Kidney glomerular epithelial cell (primary cell): ENCODE measurements around the gene BSN.
"Not testable (repeated sequence)": the region's sequence is repeated elsewhere in the genome, so short reads cannot be mapped to it uniquely, and the experiment has no call there.

Experiments
- DNase-seq: peaks from one replicate; lab custom pipeline; 2025; lab: John Stamatoyannopoulos, UW

Gene BSN

DNA sequence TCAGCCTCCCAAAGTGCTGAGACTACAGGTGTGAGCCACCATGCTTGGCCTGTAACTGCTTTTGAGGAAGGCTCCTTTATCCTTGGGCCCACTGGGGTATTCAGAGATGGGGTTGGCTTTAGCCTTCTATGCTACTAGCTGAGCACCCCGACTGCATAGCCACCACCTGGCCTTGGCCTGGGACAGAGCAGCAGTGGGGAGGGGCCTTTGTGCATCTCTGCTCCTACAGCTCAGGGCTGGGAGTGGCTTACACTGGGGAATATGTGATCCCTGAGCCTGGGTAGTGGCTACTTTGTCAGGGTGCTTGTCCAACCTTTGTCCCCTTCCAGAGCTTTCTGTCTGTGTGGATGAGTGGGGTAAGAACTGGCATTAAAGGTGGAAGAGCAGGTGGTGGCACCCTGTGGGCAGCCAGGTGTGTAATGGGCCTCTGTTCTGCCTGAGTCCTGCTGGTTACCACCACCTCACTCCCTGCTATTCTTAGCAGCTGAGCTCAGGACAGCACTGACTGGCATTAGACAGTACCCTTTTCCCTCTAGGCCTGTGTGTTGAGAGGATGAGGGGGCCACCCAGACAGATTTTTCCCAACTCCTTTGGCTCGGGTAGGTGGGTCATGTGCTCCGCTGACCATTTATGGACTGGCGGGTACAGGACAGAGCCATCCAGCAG is 141.2 kb downstream of the BSN start:
- not testable (repeated sequence) for DNase-seq

DNA sequence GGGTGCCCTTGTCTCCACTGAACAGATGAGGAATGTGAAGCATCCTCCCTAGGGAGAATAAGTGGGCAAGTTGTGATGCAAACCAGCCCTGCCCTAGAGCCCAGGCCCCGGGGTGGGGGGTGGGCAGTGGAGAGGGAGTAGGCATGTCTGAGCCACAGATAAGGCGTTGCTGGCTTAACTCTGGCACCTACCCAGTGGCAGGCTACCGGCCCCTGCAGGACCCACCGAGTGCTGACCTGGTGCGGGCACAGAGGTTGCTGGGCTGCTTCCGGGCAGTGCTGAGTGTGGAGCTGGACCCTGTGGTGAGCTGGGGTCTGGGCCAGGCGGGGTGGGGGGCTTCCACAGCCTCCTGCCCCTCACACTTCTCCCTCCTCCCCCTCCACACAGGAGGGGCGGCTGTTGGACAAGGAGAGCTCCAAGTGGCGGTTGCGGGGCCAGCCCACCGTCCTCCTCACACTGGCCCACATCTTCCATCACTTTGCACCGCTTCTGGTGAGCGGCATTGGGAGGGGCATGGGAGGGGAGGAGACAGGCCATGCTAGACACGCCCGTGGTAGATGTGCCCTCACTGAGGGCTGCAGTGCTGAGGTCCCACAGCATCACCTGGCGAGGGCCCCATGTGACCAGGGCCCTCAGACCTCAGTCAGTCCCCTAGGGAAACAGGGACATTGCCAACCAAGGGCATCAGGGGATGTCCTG is 145.2 kb downstream of the BSN start:
- no peak for DNase-seq

DNA sequence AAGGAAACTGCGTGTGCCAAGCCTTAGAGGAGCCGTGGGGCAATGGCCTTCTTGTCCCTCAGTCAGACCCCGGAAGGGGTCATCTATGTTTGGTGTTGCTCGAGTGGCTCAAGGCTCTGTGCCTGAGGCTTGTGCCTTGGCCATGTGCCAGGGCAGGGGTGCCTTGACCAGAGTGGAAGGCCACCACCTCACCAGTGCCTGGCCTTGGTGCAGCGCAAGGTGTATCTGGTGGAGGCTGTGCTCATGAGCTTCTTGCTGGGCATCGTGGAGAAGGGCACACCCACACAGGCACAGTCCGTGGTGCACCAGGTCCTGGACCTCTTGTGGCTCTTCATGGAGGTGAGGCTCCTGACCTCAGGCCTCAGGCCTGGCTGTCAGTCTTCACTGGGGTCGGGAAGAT is 145.7 kb downstream of the BSN start:
- no peak for DNase-seq

DNA sequence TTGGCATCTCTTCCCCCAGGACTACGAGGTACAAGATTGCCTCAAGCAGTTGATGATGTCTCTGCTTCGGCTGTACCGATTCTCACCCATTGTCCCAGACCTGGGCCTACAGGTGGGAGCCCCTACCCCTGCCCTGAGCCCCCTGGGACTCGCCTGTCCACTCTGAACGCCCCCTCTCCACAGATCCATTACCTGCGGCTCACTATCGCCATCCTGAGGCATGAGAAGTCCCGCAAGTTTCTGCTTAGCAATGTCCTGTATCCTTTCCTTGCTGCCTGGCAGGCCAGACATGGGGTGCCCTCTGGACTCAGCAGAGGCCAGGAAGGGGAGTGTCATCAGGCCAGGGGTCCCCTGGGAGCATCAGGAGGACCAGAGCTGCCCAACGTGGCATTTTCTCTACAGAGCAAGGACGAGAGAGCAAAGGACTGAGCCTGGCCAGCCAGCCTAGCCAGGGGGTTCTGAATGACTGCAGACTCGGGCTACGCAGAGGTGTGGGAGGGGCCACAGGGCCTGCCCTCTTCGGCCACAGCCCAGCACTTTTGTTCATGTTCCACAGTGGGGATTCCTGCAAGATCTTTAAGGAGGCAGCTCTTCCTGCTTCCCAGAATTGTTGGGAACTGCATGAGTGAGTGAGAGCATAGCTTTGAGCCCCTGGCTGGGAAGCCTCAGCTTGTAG is 146.3 kb downstream of the BSN start:
- no peak for DNase-seq

DNA sequence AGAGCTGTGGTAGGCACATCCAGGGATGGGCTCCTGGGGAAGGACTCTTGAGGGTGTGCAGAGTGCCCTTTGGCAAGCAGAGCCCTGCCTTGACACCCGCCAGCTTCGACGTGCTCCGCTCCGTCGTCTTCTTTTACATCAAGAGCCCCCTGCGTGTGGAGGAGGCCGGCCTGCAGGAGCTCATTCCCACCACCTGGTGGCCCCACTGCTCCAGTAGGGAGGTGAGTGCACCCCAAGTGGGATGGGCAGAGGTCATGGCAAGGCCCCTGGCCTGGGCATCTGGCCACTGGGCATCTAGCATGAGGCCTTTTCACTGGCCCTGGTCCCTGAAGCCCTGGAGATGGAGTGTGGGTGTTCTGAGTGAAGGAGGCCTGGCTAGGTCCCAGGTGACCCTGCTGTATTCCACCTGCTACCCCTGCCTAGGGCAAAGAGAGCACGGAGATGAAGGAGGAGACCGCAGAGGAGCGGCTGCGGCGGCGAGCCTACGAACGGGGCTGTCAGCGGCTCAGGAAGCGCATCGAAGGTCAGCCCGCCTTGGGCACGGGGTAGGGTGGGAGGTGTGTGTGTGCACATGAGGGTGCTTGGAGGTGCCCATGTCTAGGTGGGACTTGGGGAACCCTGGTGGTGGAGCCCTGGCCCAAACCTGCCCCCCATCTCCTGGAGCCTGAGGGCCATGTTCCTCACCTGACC is 147.3 kb downstream of the BSN start:
- no peak for DNase-seq

DNA sequence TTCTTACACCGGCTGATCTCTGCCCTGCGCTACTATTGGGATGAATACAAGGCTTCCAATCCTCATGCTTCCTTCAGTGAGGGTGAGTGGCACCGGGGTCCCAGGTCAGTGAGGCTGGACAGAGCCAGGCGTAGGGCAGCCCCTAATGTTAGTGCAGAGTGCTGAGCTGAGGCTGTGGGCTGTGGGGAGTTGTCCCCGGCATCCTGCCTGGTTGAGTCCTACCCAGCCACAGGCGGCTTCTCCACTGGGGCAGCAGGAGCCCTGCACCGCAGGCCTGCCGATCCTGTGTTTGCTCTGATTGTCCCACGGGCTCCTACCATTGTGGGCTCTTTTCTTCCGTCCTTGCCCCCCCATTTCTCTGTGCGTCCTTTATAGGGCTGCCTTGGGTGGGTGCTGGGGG is 148.4 kb downstream of the BSN start:
- DNase-seq = no peak

DNA sequence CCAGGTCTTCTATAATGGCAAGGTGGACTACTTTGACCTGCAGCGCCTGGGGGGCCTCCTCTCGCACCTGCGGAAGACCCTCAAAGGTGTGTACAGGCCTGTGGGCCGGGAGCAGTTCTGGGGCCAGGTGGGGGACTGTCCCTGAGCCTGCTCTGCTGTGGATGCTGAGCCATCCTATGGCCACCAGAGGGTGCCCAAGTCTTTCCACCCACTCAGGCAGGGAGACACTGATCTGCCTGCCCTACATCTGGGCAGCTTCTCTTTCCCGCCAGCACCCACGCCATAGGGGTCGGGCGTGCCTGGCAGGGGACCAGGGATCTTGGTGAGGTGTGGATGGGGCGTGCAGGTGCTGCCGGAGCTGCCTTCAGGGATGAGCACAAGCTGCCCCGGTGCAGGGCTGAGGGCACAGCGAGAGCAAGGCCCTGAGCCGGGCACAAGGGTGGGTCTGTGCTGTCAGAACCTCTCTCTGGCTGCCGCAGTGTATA is 149.2 kb downstream of the BSN start:
- DNase-seq = peak; percentile 21

DNA sequence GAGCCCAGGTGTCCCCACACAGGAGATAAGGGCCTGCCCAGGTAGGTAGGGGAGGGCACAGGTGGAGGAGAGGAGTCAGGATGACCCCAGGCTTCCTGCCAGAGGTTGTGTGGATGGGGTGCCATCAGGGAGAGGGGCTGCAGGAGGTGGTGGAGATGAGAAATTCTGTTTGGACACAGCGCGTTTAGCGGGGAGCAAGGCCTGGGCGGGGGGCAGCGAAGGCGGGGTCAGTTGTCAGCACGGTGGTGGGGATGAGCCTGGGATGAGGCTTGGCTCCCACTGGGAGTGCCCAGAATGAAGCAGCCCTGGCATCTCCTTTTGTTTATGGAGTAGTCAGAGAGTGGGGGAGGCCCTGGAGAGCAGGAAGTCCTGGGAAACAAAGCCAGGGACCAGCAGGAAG is 149.7 kb downstream of the BSN start:
- DNase-seq = no peak

DNA sequence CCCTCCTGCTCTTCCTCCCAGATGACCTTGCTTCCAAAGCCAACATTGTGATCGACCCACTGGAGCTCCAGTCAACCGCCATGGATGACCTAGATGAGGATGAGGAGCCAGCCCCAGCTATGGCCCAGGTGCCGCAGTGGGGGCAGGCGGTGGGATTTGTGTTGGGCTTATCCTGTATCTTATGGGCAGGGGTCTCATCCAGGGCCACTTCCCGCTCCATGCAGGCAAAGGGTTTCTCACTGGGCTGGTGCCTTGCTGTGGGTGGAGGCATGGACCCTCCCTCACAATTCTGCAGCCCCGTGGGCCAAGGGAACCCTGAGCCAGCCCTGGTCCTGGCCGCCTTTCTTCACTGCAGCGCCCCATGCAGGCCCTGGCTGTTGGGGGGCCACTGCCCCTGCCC is 150.4 kb downstream of the BSN start:
- no peak for DNase-seq

DNA sequence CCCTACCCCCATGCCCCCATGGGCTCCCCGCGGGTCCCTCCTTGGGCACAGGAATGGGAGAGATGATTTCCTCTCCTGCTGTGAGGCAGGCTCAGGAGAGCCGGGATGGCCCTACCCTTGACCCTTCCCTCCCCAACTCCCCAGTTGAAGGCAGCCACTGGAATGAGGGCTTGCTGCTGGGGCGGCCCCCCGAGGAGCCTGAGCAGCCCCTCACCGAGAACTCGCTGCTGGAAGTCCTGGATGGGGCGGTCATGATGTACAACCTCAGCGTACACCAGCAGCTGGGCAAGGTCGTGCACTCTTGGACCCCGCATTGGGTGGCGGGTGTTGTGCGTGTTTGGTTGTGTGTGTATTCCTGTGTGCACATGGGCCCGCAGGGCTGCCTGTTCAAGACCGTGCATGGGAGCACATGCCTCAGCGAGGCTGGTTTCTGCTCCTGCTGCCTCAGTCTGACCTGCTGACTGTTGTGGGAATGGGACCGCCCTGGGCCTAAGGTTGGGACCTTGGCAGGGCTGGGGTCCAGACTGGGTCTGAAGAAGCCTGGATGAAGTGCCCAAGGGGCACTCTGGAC is 151.2 kb downstream of the BSN start:
- no peak for DNase-seq

DNA sequence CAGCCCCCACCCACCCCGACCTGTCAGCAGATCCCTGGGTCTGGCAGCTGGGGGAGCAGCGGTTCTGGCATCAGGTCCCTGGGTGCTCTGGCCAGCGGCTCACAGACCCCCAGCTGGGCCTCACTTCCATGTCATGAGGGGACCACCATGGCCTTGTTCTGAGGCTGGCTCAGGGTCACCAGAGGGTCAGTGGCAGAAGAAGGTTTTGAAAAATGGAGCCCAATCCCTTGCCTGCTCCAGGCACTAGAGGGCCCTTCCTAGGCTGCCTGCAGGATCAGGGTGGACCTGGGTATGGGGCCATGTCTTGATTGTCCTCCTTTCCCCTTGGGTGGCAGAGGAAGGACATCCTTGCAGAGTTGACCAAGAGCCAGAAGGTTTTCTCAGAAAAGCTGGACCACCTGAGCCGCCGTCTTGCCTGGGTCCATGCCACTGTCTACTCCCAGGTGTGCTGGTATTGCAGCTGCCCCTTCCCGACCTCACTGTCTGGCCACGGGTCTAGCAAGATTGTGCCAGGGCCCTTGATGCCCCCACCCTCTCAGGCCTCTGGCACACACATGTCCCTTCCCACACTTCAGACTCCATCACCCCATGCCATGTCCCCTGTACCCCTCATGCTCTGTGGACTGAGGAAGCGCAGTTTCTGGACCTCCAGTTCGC is 152.3 kb downstream of the BSN start:
- DNase-seq = no peak

DNA sequence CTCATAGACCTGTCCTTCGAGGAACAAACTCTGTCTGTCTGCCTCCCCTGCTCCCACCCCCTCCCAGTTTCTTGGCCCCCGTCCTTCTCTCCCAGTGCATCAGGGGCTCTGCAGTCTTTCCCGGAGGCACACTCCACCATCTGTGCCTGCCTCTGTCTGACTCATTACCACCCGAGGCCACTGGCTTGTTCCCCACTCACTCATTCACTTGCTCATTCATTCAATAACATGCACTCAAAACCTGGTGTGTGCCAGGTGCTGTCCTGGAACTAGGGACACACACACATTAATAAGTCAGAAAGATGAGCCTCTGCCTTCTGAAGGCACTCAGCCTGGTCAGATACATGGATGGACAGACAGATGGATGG is 152.8 kb downstream of the BSN start:
- DNase-seq = no peak

DNA sequence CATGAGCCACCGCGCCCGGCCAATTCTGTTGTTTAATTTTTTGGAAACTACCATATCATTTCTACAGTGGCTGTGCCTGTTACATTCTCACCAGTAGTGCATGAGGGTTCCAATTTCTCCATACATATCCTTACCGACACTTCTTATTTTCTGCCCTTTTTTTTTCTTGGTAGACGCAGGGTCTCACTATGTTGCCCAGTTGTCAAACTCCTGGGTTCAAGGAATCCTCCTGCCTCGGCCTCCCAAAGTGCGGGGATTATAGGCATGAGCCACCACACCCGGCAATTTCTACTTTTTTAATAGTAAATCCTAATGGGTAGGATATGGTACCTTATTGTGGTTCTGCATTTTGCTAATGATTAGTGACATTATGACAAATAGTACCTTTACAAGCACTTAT is 155.6 kb downstream of the BSN start:
- no peak for DNase-seq

DNA sequence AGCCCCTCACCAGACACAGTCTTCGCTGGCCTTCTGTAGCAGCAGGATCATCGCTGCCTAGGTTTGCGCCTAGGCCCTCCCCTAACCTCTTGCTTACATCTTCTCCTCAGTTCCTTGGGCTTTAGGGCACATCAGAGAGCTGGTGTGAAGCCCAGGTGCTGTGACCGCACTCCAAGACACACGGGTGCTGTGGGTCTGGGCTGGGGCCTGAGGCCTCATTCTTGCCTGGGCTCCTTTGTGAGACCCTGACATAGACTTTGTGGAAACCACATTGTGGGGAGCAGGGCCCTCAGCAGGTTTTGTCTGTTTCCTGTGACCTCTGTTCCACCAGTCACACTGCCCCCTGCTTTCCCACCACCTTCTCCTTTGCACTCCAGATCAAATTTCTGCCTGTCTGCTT is 157.2 kb downstream of the BSN start:
- DNase-seq = no peak

DNA sequence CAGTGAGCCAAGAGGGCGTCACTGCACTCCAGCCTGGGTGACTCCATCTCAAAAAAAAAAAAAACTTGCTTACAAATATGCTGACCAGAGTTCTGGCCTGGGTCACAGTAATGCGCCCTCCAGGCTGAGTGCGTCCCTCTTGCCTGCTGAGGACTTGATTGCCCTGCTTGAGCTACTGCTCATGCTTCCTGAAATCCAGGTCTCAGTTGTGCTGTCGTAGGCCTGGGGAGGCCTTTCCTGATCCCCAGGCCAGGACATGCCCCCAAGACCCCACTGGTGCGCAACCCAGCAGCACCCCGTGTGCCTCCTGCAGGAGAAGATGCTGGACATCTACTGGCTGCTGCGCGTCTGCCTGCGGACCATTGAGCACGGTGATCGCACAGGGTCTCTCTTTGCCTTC is 157.9 kb downstream of the BSN start:
- DNase-seq = no peak

DNA sequence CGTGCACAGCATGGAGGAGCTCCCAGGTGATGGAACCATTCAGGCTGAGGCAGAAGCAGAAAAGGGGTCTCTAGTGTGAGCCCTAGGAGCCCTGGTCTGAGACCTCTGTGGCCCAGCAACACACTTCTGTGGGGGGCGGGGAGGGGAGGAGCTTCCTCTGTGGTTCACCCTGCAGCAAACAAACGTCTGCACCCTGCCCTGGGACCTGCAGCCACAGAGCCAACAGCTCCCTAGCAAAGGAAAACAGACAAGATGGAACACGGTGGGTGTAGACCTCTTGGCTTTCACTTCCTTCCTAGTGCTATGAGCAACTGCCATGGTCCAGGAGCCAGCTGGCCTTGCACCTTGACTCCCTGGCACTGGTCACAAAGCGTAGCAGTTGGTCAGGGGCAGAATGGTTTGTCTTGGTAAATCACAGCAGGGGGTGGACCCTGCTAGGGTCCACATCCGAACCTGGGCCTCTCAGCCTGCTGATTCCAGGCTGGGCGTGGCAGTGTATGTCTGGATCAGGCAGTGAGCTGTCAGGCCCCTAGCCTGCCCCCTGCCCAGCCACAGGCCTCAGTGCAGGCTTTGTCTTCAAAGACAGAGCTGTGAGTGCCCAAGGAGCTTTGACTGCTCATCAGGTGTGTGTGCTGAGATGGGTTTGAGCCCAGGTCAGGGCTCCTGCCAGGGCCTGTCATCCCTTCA is 158.5 kb downstream of the BSN start:
- DNase-seq = no peak

DNA sequence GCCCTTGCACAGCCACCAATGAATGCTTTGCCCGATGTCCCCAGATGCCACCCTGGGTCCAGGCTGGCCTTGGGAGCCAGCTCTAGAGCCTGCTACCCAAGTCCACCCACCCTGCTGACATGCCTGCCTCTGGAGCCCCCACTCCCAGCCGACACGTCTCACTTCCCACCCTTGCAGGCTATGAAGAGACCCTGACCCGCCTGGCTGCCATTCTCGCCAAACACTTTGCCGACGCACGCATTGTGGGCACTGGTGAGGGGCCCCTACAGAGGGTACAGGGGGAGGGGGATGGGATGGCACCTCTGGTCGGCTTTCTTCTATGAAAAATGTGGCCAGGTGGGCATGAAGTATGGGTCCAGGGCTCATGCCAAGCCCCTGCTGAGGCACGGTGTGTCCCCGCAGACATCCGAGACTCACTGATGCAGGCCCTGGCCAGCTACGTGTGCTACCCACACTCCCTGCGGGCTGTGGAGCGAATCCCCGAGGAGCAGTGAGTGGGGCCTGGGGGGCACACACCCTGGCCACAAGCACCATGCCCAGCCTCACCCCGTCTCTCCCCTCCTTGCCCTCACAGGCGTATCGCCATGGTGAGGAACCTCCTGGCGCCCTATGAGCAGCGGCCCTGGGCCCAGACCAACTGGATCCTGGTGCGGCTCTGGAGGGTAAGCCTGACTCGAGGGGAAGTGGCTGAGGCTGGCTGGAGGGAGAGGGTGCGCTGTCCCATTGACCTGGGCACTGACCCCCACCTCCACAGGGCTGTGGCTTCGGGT is 159.2 kb downstream of the BSN start:
- DNase-seq = no peak

DNA sequence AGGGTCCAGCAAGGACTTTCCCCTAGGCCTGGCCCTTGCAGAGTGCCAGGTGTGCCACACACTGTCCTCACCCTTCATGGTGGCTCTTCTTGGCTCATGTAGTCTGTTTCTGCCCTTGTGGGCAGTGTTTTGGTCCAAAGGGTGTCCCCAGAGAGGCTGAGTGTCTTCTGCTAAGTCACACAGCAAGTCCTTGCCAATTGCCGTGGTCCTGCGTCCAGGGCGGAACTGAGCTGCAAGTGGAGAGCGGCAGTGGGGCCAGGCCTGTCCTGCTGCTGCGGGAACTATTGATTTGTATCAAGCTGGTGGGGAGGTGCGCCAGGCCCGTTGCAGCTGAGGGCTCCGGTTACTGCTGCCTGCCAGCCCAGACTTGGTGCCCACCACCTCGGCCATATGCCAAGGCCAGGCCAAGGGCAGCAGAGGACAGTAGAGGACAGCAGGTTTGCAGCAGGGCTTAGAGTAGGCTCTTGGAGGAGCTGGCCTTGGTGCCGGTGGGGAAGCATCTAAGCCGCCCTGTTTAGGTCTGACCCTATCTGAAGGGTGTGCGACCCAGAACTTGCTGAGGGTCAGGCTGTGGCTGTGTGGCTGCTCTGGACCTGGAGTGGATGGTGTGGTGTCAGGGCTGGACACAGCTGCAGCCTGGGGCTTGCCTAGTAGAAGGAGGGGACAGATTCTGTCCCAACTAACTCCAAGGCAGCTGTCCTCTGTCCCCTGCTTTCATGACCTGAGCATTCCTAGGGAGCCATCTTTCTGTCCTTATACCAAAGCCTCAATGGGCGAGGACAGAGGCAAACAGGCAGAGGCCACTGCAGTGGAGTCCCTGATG is 160.7 kb downstream of the BSN start:
- DNase-seq = no peak

DNA sequence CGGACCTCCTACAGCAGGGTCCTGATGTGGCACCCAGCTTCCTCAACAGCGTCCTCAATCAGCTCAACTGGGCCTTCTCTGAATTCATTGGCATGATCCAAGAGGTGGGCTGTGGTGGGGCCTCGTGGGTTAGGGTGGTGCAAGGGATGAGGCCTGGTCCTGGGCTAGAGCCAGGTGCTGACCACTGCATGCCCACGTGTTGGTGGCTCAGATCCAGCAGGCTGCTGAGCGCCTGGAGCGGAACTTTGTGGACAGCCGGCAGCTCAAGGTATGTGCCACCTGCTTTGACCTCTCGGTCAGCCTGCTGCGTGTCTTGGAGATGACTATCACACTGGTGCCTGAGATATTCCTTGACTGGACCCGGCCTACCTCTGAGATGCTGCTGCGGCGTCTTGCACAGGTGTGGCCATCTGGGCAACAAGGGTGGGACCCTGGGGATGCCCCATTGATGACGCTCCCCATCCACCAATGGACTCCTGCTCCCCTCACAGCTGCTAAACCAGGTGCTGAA is 161.4 kb downstream of the BSN start:
- DNase-seq = no peak
